G401.6 (cell line): ENCODE measurements around the gene BNC2.

Source experiments
- FAIRE-seq: peaks from 2 replicates; lab custom pipeline; 2012; peaks lifted over from hg19 to GRCh38; lab: Jason Lieb, UNC

Gene BNC2

GRCh38 chr9:16625811-16626210, 244.7 kb downstream of the BNC2 start:
- peak; percentile 99 for FAIRE-seq

GRCh38 chr9:16625161-16625631, 245.3 kb downstream of the BNC2 start:
- no peak for FAIRE-seq

- FAIRE-seq = no peak
These were observed 245.7 kb downstream of the BNC2 start for GRCh38 chr9:16624744-16625117.

- no peak for FAIRE-seq
These were observed 246.3 kb downstream of the BNC2 start for GRCh38 chr9:16623989-16624743.

- FAIRE-seq = no peak
These were observed 247.9 kb downstream of the BNC2 start for GRCh38 chr9:16622541-16622940.

GRCh38 chr9:16619914-16620520, 250.5 kb downstream of the BNC2 start:
- no peak for FAIRE-seq

- peak; percentile 82 for FAIRE-seq
These were observed 251.1 kb downstream of the BNC2 start for GRCh38 chr9:16619402-16619801.

- FAIRE-seq = no peak
These were observed 251.9 kb downstream of the BNC2 start for GRCh38 chr9:16618524-16618923.

- no peak for FAIRE-seq
These were observed 253.8 kb downstream of the BNC2 start for GRCh38 chr9:16616686-16617085.

- peak; percentile 57 for FAIRE-seq
These were observed 255.0 kb downstream of the BNC2 start for GRCh38 chr9:16615451-16615850.

- FAIRE-seq = no peak
These were observed 256.9 kb downstream of the BNC2 start for GRCh38 chr9:16613605-16614004.

- FAIRE-seq = no peak
These were observed 257.4 kb downstream of the BNC2 start for GRCh38 chr9:16613051-16613450.

GRCh38 chr9:16612627-16613026, 257.8 kb downstream of the BNC2 start:
- FAIRE-seq = no peak

- FAIRE-seq = no peak
These were observed 258.5 kb downstream of the BNC2 start for GRCh38 chr9:16611983-16612382.

- FAIRE-seq = no peak
These were observed 259.5 kb downstream of the BNC2 start for GRCh38 chr9:16611001-16611400.

- no peak for FAIRE-seq
These were observed 259.9 kb downstream of the BNC2 start for GRCh38 chr9:16610538-16610937.

GRCh38 chr9:16608906-16609305, 261.6 kb downstream of the BNC2 start:
- FAIRE-seq = no peak

- FAIRE-seq = no peak
These were observed 268.0 kb downstream of the BNC2 start for GRCh38 chr9:16602494-16602893.

GRCh38 chr9:16601991-16602390, 268.5 kb downstream of the BNC2 start:
- FAIRE-seq = peak; percentile 36

- FAIRE-seq = no peak
These were observed 272.2 kb downstream of the BNC2 start for GRCh38 chr9:16598316-16598715.

- no peak for FAIRE-seq
These were observed 273.3 kb downstream of the BNC2 start for GRCh38 chr9:16597136-16597535.

GRCh38 chr9:16595227-16595626, 275.2 kb downstream of the BNC2 start:
- FAIRE-seq = no peak

GRCh38 chr9:16594787-16595186, 275.7 kb downstream of the BNC2 start:
- no peak for FAIRE-seq

GRCh38 chr9:16593746-16594145, 276.7 kb downstream of the BNC2 start:
- peak; percentile 45 for FAIRE-seq
